NCI-H345 treated with DMSO at 0.1 percent for 48 hours (cell line): ENCODE results near the gene CACNA2D3.
A peak's percentile ranks its signal among the peaks of the same experiment; 100 is the strongest.

ENCODE experiments used
- DNase-seq: peaks from one replicate; lab custom pipeline; 2025; ENCODE audit not compliant: unreplicated experiment; lab: John Stamatoyannopoulos, UW

Gene CACNA2D3

GRCh38 chr3:55014081-55014480 lies 891.7 kb downstream of the CACNA2D3 start:
- no peak for DNase-seq

GRCh38 chr3:55014906-55015305 lies 892.6 kb downstream of the CACNA2D3 start:
- no peak for DNase-seq

GRCh38 chr3:55017876-55018275 lies 895.5 kb downstream of the CACNA2D3 start:
- no peak for DNase-seq

GRCh38 chr3:55030938-55031337 lies 908.6 kb downstream of the CACNA2D3 start:
- DNase-seq = no peak

- no peak for DNase-seq
Measured at GRCh38 chr3:55036883-55037577, 914.7 kb downstream of the CACNA2D3 start.

GRCh38 chr3:55042591-55042990 lies 920.2 kb downstream of the CACNA2D3 start:
- no peak for DNase-seq

- DNase-seq = no peak
Measured at GRCh38 chr3:55044486-55044885, 922.1 kb downstream of the CACNA2D3 start.

- DNase-seq = no peak
Measured at GRCh38 chr3:55059027-55059629, 936.8 kb downstream of the CACNA2D3 start.

GRCh38 chr3:55060896-55061719 lies 938.8 kb downstream of the CACNA2D3 start:
- peak; percentile 12 for DNase-seq

GRCh38 chr3:55061720-55062034 lies 939.3 kb downstream of the CACNA2D3 start:
- no peak for DNase-seq

- no peak for DNase-seq
Measured at GRCh38 chr3:55064164-55064563, 941.8 kb downstream of the CACNA2D3 start.

GRCh38 chr3:55065331-55065730 lies 943.0 kb downstream of the CACNA2D3 start:
- no peak for DNase-seq

- DNase-seq = no peak
Measured at GRCh38 chr3:55066551-55067047, 944.2 kb downstream of the CACNA2D3 start.

- DNase-seq = no peak
Measured at GRCh38 chr3:55069950-55070349, 947.6 kb downstream of the CACNA2D3 start.

GRCh38 chr3:55074796-55075195 lies 952.4 kb downstream of the CACNA2D3 start:
- DNase-seq = no peak

- DNase-seq = no peak
Measured at GRCh38 chr3:55075846-55076245, 953.5 kb downstream of the CACNA2D3 start.

- DNase-seq = no peak
Measured at GRCh38 chr3:55077726-55078125, 955.4 kb downstream of the CACNA2D3 start.

GRCh38 chr3:55078876-55079275 lies 956.5 kb downstream of the CACNA2D3 start:
- DNase-seq = no peak

GRCh38 chr3:55085231-55085630 lies 962.9 kb downstream of the CACNA2D3 start:
- no peak for DNase-seq

- no peak for DNase-seq
Measured at GRCh38 chr3:55089211-55089610, 966.9 kb downstream of the CACNA2D3 start.

GRCh38 chr3:55090291-55090690 lies 967.9 kb downstream of the CACNA2D3 start:
- DNase-seq = no peak

GRCh38 chr3:55090746-55091145 lies 968.4 kb downstream of the CACNA2D3 start:
- no peak for DNase-seq
